SKM-1 (cell line): ENCODE data around the gene KCTD2.
"Not testable (repeated sequence)": the region's sequence is repeated elsewhere in the genome, so short reads cannot be mapped to it uniquely, and the experiment has no call there.

ENCODE experiments used
- DNase-seq: peaks from one replicate; lab custom pipeline; 2025; ENCODE audit not compliant: unreplicated experiment; lab: John Stamatoyannopoulos, UW

Gene KCTD2

DNA sequence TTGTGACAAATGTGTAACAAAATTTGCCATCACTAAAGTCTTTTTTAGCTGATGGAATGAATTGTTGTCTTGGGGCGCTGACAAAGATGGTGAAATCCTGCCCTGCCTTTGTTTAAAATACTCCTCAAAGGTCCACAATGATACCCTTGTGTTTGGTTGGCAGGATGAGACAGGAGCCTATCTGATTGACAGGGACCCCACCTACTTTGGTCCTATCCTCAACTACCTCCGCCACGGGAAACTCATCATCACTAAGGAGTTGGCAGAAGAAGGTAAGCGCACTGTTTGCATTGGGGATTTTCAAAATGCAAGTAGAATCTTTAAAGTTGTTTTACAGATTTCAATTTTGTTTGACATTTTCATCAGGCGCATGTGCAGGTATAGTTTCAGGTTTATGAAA lies 2.0 kb downstream of the KCTD2 start:
- DNase-seq: no peak

DNA sequence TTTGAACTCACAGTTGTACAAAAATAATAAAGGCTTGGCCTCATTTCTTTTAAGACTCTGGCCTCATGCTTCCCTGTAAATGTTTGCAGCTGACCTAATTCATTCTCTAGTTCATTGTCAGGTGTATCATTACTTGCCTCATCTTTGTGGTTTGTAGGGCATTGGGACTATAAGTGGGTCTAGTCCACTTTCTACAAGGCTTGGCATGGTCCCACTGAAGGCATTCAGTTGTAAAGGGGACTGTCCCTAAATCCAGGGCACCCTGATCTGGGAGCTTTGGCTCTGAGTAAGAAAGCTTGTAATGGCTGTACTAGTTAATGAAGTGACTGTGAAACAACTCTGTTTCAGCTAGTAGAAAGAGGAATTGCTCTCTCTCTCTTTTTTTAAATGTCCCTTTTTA lies 2.7 kb downstream of the KCTD2 start:
- no peak for DNase-seq

DNA sequence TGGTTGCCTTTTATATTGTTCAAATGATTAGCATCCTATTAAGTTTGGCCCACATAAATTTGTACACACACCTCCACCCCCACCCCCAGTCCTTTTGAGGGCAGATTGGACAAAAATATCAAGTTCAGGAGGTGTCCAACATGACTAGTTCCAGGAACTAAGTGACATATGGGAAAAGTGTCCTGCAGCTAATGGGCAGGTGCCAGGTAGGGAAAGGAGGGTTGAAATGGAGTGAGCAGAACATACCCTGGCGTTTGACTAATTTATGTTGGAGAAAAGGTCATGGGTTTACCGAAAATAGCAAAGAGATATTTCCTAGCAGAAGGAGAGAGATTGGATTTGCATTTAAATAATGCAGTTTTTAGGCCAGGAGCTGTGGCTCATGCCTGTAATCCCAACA lies 4.9 kb downstream of the KCTD2 start:
- DNase-seq: no peak

DNA sequence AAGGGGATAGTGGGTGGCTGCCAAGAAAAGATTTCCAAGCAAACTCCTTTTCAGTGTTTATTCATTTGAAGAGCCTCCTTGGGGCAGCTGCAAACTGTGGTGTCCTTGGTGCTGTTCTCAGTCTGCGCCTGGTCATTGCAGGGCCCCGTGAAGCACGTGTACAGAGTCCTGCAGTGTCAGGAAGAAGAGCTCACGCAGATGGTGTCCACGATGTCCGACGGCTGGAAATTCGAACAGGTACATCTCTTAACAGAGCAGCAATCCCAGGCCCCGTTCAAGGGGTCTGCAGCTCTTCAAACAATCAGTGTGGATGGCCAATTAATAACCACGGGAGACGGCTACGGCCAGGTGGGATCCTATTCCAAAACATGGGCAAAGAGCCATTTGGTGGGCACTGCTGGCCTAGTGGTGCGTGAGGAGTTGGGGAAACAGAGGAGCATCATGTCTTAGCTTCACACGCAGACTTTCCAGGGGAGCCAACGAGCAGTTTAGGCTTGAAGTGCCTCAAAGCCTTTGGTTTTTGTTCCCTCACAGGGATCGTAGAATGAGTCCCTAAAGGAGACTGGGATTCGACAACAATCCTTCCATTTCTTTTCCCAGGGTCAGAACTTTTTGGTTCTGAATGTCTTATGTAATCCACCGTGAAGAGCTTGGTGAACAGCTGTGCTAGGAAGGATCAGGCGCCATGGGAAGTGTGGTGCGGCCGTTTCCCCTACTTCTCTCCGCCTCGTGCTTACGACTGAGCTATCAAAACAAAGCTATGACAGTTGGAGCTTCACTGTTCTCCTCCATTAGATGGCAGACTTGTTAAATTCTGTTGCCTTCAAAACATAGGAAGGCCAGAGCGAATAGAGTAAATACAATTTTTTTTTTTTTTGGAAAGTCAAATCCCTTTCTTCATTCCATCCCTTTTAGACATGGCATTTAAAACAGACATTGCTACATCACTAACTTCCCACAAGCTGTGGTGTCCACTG lies 12.6 kb downstream of the KCTD2 start:
- no peak for DNase-seq

DNA sequence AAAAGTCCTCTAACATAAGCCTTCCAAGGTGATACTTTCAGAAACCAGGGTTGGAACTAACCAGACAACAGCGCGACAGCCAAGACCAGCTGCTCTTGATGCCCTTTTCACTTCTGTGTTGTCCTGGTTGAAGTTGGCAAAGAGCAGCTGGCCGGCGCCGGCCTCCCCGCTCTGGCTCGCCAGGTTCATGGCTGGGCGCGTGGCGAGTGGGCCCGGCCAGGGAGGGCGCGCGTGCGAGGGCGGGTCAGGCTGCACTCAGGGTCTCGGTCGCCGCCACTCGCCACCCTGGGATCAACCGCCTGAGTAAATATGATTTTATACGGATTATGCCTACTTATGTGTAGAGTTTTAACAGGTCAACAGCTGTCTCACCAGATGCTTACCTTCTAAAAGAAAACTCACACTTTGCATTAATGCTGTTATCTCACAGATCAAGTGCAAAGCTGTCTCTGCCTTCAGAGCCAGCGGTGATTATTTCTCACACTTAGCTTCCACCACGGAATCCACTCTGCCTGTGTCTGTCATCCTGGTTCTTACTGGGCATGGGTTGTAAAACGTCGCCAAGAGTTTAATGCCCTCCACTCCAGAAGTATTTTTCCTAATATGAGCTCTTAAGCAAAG lies 13.5 kb downstream of the KCTD2 start:
- no peak for DNase-seq

DNA sequence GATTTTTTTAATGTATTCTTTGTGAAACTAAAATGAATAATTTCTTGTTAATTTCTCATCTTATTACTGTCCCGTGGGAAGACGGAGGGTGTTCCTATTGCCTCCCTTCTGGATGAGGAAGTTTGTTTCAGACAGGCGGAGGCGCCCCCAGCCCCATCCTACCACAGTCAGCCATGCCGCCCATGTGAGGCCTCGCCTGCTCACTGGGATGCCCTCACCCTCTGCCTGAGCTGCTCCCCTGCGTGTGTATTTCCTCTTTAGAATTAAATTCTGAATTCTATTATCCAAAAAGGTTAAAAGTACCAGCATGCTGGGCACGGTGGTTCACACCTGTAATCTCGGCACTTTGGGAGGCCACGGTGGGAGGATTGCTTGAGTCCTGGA lies 14.0 kb downstream of the KCTD2 start:
- DNase-seq: no peak

DNA sequence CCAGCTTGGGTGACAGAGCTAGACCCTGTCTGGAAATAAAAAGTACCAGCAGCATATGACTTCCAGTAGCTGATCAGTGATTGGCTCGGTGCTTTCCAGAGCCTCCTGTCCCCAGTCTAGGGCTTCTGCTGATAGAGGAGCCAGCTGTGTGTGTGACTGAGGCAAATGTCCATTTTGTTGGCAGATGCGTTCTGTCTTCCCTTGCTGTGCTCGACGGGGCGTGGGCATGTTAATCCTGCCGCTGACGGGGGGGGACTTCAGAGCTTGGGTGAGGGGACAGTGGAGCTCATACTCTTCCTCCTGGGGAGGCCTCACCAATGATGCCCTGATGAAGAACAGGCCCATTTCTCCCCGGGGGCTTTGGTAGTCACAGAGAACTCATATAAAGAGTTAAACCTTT lies 14.6 kb downstream of the KCTD2 start:
- no peak for DNase-seq

DNA sequence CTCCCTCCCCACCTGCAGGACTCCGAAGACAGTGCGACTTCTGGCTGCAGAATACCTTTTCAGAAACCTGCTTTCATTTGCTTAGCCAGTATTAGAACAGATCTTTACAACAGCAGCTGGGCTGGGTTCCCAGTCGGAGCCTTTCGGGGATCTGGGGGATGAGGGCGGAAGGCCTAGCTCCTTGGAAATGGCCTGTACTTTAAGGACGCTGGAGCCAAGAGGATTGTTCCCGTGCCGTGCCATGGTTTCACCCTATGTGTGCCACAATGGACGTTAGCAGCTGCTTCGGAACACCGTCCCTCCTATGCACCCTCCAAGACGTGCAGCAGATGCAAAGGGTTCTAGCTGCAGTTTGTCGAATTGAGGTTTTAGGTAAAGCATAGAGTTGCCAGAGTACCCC lies 16.2 kb downstream of the KCTD2 start:
- DNase-seq: no peak

DNA sequence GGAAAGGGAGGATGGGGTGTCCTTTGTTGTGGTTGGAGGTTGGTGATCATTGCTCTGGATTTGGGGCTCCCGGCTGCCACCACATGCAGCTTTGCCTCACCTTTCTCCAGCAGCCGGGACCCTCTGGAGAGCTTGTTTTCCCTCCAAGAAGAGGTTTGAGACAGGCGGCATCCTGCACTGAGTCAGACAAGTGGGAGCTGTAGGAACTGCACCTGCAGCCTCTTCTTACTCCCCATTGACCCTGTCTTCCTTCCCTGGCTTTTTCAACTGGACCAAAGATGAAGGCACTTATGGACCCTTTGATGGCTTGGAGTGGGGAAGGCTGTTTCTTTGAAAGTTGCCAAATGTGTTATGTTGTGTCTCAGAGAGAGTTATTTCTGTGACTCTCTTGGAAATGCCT lies 16.6 kb downstream of the KCTD2 start:
- DNase-seq: no peak

DNA sequence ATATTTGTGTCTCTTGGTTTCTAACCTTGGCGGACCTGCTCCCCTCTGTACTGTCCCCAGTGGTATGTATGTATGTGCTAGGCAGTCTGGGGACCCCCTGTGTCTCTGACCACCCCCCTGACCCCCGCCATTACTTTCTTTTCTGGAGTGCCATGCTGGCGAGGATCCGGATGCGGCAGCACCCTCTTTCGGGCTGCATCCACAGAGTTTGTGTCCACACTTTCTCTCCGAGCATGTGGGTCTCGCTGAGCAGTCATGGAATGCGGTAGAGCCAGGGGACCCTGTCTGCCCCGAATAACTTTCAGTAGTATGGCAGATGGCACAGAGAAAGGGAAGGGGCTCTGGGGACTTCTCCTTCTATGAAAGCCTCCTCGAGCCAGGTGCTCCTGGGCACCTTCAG lies 17.0 kb downstream of the KCTD2 start:
- no peak for DNase-seq

DNA sequence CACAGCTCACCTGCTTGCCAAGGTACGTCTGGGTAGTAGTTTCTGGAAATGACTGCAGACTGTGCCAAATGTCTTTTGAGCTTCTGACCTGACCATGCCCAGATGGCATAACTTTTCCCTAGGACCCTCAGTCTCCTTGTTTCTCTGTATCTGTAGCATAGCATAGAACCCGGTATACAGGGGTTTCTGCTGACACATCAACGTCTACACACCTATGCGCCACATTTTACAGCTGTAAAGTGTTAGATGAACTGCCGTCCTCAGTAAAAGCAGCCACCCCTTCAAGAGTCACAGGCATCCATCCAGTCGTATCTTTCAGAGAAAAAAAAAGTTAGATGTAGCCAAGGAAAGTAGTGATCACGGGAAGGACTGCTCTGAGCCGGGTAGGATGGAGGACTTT lies 17.4 kb downstream of the KCTD2 start:
- no peak for DNase-seq

DNA sequence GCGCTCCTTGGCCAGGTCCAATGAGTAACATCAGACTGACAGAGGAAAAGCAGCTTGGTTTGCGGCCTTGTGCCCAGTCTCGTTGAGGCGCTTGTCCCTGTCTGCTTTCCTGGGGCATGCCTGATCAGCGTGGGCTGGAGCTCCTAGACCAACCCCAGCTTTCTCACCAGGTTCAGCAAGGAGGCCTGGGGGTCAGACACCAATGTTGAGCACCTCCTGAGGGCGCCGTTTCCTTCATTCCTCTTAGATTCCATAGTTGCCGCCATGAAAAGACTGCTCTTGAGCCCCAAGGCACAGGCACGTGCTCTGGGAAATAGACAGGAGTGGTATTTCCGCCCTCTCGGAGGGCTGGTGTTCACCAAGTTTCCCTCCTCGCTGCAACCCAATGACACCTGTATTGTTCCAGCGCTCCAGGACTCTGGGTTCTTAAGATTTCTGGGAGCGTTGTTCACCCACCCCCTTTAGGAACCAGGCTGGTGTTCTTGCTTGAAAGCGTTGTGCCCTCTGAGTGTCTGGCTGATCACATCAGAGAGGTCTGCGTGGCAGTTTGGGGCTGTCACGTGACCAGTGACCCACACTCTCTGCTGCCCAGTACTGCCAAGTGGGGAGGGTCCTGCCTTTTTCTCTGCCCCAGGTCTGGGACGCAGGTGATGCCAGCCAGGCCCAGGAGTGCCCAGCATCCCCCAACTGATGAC lies 18.0 kb downstream of the KCTD2 start:
- DNase-seq: no peak

DNA sequence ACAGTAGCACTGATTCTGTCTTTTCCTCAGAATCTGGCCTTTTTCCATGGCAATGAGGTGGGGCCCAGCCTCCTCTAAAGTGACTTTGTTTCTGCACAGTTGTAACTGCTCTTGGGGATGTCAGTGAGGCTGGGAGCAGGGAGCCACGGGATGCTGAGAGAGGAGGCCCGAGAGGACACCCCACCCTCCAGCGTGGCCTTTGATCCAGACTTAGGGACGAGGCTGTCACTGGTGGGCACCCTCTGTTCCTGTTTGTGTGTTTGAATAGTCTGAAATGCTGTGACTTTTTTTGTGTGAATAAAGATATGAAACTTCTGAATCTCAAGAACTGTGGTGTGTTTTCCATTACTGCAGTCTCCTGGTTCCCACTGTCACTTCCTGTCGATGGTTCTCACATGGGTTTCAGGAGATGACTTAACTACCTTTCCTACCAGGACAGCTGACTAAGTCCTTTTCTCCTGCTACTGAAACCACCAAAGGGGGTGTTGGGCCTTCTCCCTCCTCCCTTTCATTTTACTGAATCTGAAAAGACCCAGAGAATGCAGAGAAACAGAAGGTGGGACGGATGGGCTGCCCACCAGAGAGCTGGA lies 18.6 kb downstream of the KCTD2 start:
- DNase-seq: no peak

DNA sequence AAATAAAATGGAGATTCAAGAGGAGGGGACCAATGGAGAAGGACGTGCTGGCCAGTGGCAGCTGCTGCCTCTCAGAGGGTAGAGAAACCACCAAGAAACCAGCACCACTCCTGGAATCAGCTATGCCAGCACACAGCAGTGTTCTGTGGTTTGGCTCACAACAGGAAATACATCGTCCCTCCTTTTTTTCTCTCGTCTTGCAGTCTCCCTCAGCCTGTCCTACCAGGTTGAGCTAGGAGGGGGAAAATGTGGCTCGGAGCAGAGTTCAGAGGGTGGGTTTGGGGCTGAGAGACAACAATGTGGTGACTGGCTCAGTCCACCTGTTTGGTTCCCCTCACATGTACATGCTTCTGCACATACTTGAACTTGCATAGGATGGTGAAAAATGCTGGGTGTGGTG lies 20.8 kb downstream of the KCTD2 start:
- DNase-seq: no peak

DNA sequence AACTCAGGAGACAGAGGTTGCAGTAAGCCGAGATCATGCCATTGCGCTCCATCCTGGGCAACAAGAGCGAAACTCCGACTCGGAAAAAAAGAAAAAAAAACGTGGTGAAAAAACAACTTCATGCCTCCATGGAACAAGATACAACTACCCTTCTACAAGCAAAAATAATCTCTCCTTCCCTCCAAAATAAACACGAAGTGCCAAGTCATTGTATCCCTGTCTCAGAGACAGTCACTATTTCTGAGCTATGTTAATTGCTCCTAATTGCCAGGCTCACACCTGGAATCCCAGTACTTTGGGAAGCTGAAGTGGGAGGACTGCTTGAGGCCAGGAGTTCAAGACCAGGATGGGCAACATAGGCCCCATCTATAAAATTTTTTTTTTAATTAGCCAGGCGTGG lies 21.7 kb downstream of the KCTD2 start:
- DNase-seq: no peak

DNA sequence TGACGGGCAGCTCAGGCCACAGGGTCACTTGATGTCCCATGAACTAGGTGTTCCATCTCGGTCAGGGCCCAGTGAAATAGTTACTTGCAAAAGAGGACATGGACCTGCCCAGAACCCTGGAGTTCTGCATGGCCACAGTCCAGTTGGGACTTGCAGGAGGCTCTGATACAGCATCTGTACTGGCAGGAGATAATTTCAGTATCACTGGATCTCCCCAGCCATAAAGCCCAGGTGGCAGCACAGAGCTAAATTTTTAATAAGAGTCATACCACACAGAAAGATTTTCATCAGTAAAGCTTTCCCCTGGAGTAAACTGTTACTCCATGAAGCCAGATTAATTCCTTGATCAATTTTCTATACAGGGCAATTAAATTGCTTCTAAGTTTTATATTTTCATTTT lies 22.8 kb downstream of the KCTD2 start:
- DNase-seq: no peak

DNA sequence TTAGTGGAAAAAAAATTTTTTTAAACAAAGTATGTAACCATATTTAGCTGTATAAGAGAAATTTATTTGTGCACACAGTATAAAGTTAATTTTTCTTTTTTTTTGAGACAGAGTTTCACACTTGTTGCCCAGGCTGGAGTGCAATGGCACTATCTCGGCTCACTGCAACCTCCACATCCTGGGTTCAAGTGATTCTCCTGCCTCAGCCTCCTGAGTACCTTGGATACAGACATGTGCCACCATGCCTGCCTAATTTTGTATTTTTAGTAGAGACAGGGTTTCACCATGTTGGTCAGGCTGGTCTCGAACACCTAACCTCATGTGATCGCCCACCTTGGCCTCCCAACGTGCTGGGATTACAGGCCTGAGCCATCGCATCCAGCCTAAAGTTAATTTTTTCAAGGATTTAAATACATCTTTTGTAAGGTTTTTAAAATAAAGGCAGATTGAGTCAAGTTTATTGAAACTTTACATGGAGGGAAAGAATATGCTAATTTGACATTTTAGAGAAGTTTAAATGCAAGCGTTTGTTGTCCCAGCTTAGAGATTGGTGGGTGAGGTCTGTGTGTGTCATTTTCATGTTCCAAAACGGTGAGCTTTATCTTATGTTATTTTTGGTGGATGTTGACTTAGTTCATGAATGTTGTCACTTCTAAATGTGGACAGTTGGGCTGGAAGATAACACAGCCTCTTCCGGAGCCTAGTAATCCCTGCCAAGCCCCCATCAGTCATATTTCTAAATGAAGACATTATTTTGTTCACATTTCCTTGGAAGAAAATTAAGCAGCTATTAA lies 24.6 kb downstream of the KCTD2 start:
- DNase-seq: not testable (repeated sequence)

DNA sequence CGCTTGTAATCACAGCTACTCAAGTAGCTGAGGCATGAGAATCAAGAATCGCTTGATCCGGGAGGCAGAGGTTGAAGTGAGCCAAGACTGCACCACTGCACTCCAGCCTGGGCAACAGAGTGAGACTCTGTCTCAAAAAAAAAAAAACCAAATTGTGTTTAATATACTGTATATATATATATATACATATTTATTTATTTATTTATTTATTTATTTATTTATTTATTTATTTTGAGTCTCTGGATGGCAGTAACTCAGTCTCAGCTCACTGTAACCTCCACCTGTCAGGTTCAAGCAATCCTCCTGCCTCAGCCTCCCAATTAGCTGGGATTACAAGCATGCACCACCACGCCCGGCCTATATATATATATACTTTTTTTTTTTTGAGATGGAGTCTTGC lies 25.9 kb downstream of the KCTD2 start:
- not testable (repeated sequence) for DNase-seq

DNA sequence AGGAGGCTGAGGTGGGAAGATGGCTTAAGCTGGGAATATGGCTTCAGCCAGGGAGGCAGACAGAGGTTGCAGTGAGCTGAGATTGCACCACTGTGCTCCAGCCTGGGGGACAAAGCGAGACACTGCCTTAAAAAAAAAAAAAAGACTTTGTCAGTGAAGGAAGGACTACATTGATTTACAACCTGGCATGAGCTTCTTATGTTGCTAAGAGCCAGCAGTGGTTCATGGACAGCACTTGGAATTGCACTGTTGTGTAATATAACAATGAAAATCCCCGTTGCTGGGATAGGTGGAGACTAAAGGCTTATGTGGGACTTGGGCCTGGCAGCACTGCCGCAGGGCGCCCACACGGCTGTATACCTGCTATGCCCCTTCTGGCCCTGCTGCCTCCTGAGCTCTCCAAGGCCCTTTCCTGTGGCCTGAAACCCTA lies 26.6 kb downstream of the KCTD2 start:
- DNase-seq: no peak

DNA sequence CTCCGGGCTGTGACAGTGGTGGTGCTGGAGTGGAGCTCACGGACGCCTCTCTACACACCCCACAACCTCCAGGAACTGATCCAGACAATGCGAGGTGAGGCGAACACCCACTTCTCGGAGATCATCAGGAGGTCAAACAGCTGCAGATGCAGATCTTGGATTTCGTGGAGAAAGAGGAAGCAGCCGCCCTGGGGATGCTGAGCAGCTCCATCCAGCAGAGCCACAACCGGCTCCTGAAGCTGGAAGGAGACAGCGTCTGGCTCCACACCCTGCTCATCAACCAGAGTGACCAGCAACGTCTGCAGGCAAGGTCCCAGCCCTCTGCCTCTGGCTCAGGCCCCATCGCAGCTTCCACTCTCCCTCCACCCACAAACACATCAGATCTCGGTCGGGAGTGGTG lies 27.5 kb downstream of the KCTD2 start:
- no peak for DNase-seq
